Measurements from ENCODE around the gene GSTM1.
"Not testable (repeated sequence)": the region's sequence is repeated elsewhere in the genome, so short reads cannot be mapped to it uniquely, and the experiment has no call there.

DNA sequence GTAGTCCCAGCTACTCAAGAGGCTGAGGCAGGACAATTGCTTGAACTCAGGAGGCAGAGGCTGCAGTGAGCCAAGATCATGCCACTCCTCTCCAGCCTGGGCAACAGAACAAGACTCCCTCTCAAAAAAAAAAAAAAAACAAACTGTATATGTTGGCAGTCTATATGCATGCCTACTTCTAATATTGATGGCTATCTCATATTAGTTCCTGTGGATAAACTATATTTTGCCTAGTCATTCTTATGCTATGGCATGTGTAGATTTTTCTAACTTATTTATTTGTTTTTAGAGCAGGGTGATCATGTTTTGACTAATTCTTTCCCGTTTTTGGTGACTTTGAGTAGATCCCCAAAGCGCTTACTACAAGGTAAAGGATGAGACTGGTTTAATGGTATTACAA is 9.0 kb upstream of the GSTM1 start:
- TF ChIP-seq, protein P1, sequence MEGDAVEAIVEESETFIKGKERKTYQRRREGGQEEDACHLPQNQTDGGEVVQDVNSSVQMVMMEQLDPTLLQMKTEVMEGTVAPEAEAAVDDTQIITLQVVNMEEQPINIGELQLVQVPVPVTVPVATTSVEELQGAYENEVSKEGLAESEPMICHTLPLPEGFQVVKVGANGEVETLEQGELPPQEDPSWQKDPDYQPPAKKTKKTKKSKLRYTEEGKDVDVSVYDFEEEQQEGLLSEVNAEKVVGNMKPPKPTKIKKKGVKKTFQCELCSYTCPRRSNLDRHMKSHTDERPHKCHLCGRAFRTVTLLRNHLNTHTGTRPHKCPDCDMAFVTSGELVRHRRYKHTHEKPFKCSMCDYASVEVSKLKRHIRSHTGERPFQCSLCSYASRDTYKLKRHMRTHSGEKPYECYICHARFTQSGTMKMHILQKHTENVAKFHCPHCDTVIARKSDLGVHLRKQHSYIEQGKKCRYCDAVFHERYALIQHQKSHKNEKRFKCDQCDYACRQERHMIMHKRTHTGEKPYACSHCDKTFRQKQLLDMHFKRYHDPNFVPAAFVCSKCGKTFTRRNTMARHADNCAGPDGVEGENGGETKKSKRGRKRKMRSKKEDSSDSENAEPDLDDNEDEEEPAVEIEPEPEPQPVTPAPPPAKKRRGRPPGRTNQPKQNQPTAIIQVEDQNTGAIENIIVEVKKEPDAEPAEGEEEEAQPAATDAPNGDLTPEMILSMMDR (IDR thresholded peaks at IDR 0.05) = not testable (repeated sequence)
- TF ChIP-seq POLR2A (IDR thresholded peaks at IDR 0.05) = not testable (repeated sequence)

Measured in body of pancreas (tissue), 4 donors.